IMR-90 (cell line): Measurements from ENCODE around the gene SCRN2. TPM values are rescaled to one million over a fixed set of nuclear protein-coding genes. Genes with fewer than 3 reads are reported as not detected.

Experiments
- ATAC-seq: fragments of 200-7000 bp; cut with Tn5 transposase; 2 replicates; pipeline ENCODE4 v1.9.1; 2020; ENCODE audit warnings: low read depth, mild to moderate bottlenecking, moderate library complexity
- BruUV-seq: library from RNA; stranded (reverse); fragments of 400-500 nt; replicated peaks from 2 replicates; lab custom pipeline; 2021; lab: Mats Ljungman, UMichigan
- CTCF ChIA-PET: fragments of 300-600 bp; formaldehyde crosslinking; extraction: SDS; loops from one replicate; lab custom pipeline; 2021; ENCODE audit warnings: antibody characterized with exemption; lab: Yijun Ruan, JAX
- POLR2A ChIA-PET: fragments of 300-600 bp; sonication (Branson Sonifier 250); formaldehyde crosslinking; loops from one replicate; lab custom pipeline; 2022; ENCODE audit warnings: antibody characterized with exemption; ENCODE audit not compliant: unreplicated experiment; lab: Charles Lee
- DNase-seq: peaks from one replicate; pipeline ENCODE4 v3.0.0; 2013
- H2AFZ ChIP-seq: replicated peaks from 2 replicates; pipeline ENCODE3; 2013; ENCODE audit warnings: low read length, mild to moderate bottlenecking; ENCODE audit not compliant: poor library complexity
- H2AK5ac ChIP-seq: 2 replicates; pipeline ENCODE4 v1.6.1; 2013; ENCODE audit warnings: low read depth, low read length, inconsistent platforms
- H2AK9ac ChIP-seq: replicated peaks from 2 replicates; pipeline ENCODE3; 2013; ENCODE audit warnings: mild to moderate bottlenecking, low read depth, low read length, moderate library complexity; ENCODE audit not compliant: poor library complexity
- H2BK120ac ChIP-seq: 2 replicates; pipeline ENCODE4 v1.6.1; 2013; ENCODE audit warnings: low read depth, low read length, inconsistent platforms
- H2BK15ac ChIP-seq: 3 replicates; pipeline ENCODE4 v1.6.1; 2013; ENCODE audit warnings: low read depth, low read length, inconsistent platforms
- H2BK20ac ChIP-seq: 2 replicates; pipeline ENCODE4 v1.6.1; 2013; ENCODE audit warnings: low read depth, mild to moderate bottlenecking, inconsistent platforms, low read length, moderate library complexity
- H2BK5ac ChIP-seq: 2 replicates; pipeline ENCODE4 v1.6.1; 2013; ENCODE audit warnings: mild to moderate bottlenecking, low read depth, low read length, inconsistent platforms; ENCODE audit not compliant: poor library complexity, severe bottlenecking
- H3K14ac ChIP-seq: replicated peaks from 2 replicates; pipeline ENCODE4 v1.6.1; 2013; ENCODE audit warnings: low read depth, low read length, inconsistent platforms
- H3K18ac ChIP-seq: 2 replicates; pipeline ENCODE4 v1.6.1; 2013; ENCODE audit warnings: low read depth, low read length, control low read depth
- H3K23ac ChIP-seq: 2 replicates; pipeline ENCODE4 v1.6.1; 2013; ENCODE audit warnings: low read depth, low read length, inconsistent platforms
- H3K27ac ChIP-seq: 2 replicates; pipeline ENCODE4 v1.5.1; 2013; ENCODE audit warnings: mild to moderate bottlenecking, control low read depth, low read length; ENCODE audit not compliant: insufficient read depth
- H3K27me3 ChIP-seq: 2 replicates; pipeline ENCODE4 v1.6.1; 2013; ENCODE audit warnings: low read length; ENCODE audit not compliant: control insufficient read depth, insufficient read depth
- H3K36me3 ChIP-seq: 2 replicates; pipeline ENCODE4 v1.6.1; 2013; ENCODE audit warnings: low read length, mixed read lengths; ENCODE audit not compliant: control insufficient read depth, insufficient read depth
- H3K4ac ChIP-seq: 2 replicates; pipeline ENCODE4 v1.6.1; 2013; ENCODE audit warnings: low read depth, low read length, inconsistent platforms
- H3K4me1 ChIP-seq: 2 replicates; pipeline ENCODE4 v1.6.1; 2013; ENCODE audit warnings: low read length, mixed read lengths; ENCODE audit not compliant: control insufficient read depth, insufficient read depth
- H3K4me2 ChIP-seq: 2 replicates; pipeline ENCODE4 v1.6.1; 2013; ENCODE audit warnings: low read depth, mild to moderate bottlenecking, control low read depth, low read length, moderate library complexity
- H3K4me3 ChIP-seq: 2 replicates; pipeline ENCODE4 v1.5.1; 2013; ENCODE audit warnings: low read depth, mild to moderate bottlenecking, control low read depth, low read length, moderate library complexity; ENCODE audit not compliant: insufficient read depth
- H3K56ac ChIP-seq: 2 replicates; pipeline ENCODE4 v1.6.1; 2013; ENCODE audit warnings: low read length, inconsistent platforms; ENCODE audit not compliant: insufficient read depth; ENCODE audit errors: extremely low read depth
- H3K79me1 ChIP-seq, 2 experiments: 2 replicates each; pipeline ENCODE4 v1.6.1; 2013; ENCODE audit warnings: low read length in 2 of 2, inconsistent platforms in 1 of 2, low read depth in 1 of 2
- H3K9ac ChIP-seq: 2 replicates; pipeline ENCODE4 v1.6.1; 2013; ENCODE audit warnings: low read depth, low read length, control low read depth
- H3K9me1 ChIP-seq: 2 replicates; pipeline ENCODE4 v1.6.1; 2013; ENCODE audit warnings: low read length, inconsistent platforms; ENCODE audit not compliant: insufficient read depth
- H3K9me3 ChIP-seq: 2 replicates; pipeline ENCODE4 v1.6.1; 2013; ENCODE audit warnings: low read length; ENCODE audit not compliant: control insufficient read depth, insufficient read depth
- H4K20me1 ChIP-seq: 2 replicates; pipeline ENCODE4 v1.6.1; 2013; ENCODE audit warnings: low read length, inconsistent platforms; ENCODE audit not compliant: insufficient read depth
- H4K5ac ChIP-seq: 2 replicates; pipeline ENCODE4 v1.6.1; 2013; ENCODE audit warnings: mild to moderate bottlenecking, low read depth, low read length, control low read depth
- H4K8ac ChIP-seq, 2 experiments: 2 replicates each; pipeline ENCODE4 v1.6.1; 2013; ENCODE audit warnings: low read depth in 2 of 2, low read length in 2 of 2, control low read depth in 1 of 2, inconsistent platforms in 1 of 2
- H4K91ac ChIP-seq: 2 replicates; pipeline ENCODE4 v1.6.1; 2013; ENCODE audit warnings: low read depth, low read length, inconsistent platforms; ENCODE audit not compliant: insufficient read depth
- BHLHE40 ChIP-seq: fragments of 150-350 bp; IDR thresholded peaks from 2 replicates; pipeline ENCODE4 v1.6.1; 2016; ENCODE audit warnings: mild to moderate bottlenecking, low read depth, low read length
- CEBPB ChIP-seq: IDR thresholded peaks from 2 replicates; pipeline ENCODE4 v1.6.1; 2012; ENCODE audit warnings: low read depth, low read length, improper control_type of control experiment
- CHD1 ChIP-seq: IDR thresholded peaks from 2 replicates; pipeline ENCODE4 v1.6.1; 2012; ENCODE audit warnings: low read depth, low read length, improper control_type of control experiment
- CTCF ChIP-seq: conservative IDR thresholded peaks from 2 replicates; pipeline ENCODE4 v1.5.1; 2012; ENCODE audit warnings: mild to moderate bottlenecking, low read depth, low read length, improper control_type of control experiment
- ELK1 ChIP-seq: fragments of 150-350 bp; IDR thresholded peaks from 2 replicates; pipeline ENCODE4 v1.6.1; 2016; ENCODE audit warnings: low read depth, mild to moderate bottlenecking, low read length, moderate library complexity, borderline replicate concordance
- FOS ChIP-seq: fragments of 150-350 bp; IDR thresholded peaks from 2 replicates; pipeline ENCODE4 v1.6.1; 2016; ENCODE audit warnings: low read depth, low read length
- MAFK ChIP-seq: IDR thresholded peaks from 2 replicates; pipeline ENCODE4 v1.6.1; 2012; ENCODE audit warnings: low read depth, low read length, improper control_type of control experiment
- MAZ ChIP-seq: IDR thresholded peaks from 2 replicates; pipeline ENCODE4 v1.6.1; 2012; ENCODE audit warnings: low read depth, mild to moderate bottlenecking, low read length, improper control_type of control experiment, moderate library complexity, borderline replicate concordance
- MXI1 ChIP-seq: IDR thresholded peaks from 2 replicates; pipeline ENCODE4 v1.6.1; 2012; ENCODE audit warnings: low read depth, mild to moderate bottlenecking, low read length, moderate library complexity, borderline replicate concordance
- NFE2L2 ChIP-seq: fragments of 150-350 bp; IDR thresholded peaks from 2 replicates; pipeline ENCODE4 v1.6.1; 2016; ENCODE audit warnings: low read depth, mild to moderate bottlenecking, low read length
- POLR2A ChIP-seq: IDR thresholded peaks from 2 replicates; pipeline ENCODE4 v1.6.1; 2012; ENCODE audit warnings: mild to moderate bottlenecking, low read depth, low read length
- RAD21 ChIP-seq: IDR thresholded peaks from 2 replicates; pipeline ENCODE4 v1.6.1; 2012; ENCODE audit warnings: low read length, improper control_type of control experiment
- RCOR1 ChIP-seq: IDR thresholded peaks from 2 replicates; pipeline ENCODE4 v1.6.1; 2012; ENCODE audit warnings: mild to moderate bottlenecking, low read length, improper control_type of control experiment; ENCODE audit not compliant: insufficient replicate concordance
- RFX5 ChIP-seq: IDR thresholded peaks from 2 replicates; pipeline ENCODE4 v1.8.0; 2012; ENCODE audit warnings: low read depth, mild to moderate bottlenecking, low read length, moderate library complexity
- SMC3 ChIP-seq: fragments of 150-350 bp; IDR thresholded peaks from 2 replicates; pipeline ENCODE4 v1.6.1; 2016; ENCODE audit warnings: low read depth, mild to moderate bottlenecking, antibody characterized with exemption, low read length, moderate library complexity
- WGBS, 2 experiments: methylation state at CpG; one replicate each; pipeline versions ENCODE4 v1.1.5 to v1.1.7; 2013; ENCODE audit warnings: missing lambda C conversion rate in 2 of 2; ENCODE audit not compliant: insufficient read length in 1 of 2; ENCODE audit errors: extremely low coverage in 2 of 2; 5-methylcytosine and 5-hydroxymethylcytosine counted together
- dilution Hi-C: fragments of 300-500 bp; cut with HindIII; formaldehyde crosslinking; loops from one replicate; pipeline ENCODE4 v1.14.3; 2018; ENCODE audit warnings: low sequenced_read_pairs; ENCODE audit not compliant: unreplicated experiment
- in situ Hi-C: fragments of 300-500 bp; cut with MboI; formaldehyde crosslinking; loops from 3 replicates; pipeline ENCODE4 v1.14.3; 2019; ENCODE audit warnings: low sequenced_read_pairs, inconsistent platforms, mixed read lengths
- intact Hi-C: fragments of 100-400 bp; cut with micrococcal nuclease; formaldehyde crosslinking; loops from 2 replicates; pipeline ENCODE4 v1.10.0; 2022
- polyA plus RNA-seq, 3 experiments: library from polyadenylated mRNA; depleted of rRNA; stranded (reverse); fragments of >200 nt; gene quantifications; 2 replicates each; pipeline ENCODE4 v1.2.3, GENCODE V29; 2012; ENCODE audit warnings: low replicate concordance in 1 of 3
- total RNA-seq: library from RNA; depleted of rRNA; stranded (reverse); fragments of >200 nt; gene quantifications from 2 replicates; pipeline ENCODE4 v1.2.3, GENCODE V29; 2012
- TF ChIP-seq, protein P1 (sequence below): fragments of 150-350 bp; IDR thresholded peaks from 2 replicates; pipeline ENCODE4 v1.6.1; 2017; ENCODE audit warnings: mild to moderate bottlenecking, antibody characterized with exemption, low read length, low read depth

The SCRN2 gene
- total and polyA plus RNA-seq, 2 of the 4 experiments (the other 2 are of a cell fraction): 17.2 to 31.0 TPM

GRCh38 chr17:47808830-47809480 lies 32.1 kb downstream of the SCRN2 start:
- 96% methylated on average over 7 of the region's 22 CpGs; no CpG with 5 or more reads in 1 of the 2 experiments for WGBS, 2 experiments
- H3K79me1 ChIP-seq: no peaks in the 10 kb centered on the region
- no peak overlapping the region for H4K8ac ChIP-seq
- H3K9ac ChIP-seq: no peak overlapping the region
- no peak for DNase-seq
- no peak overlapping the region for H3K4me2 ChIP-seq
- H4K5ac ChIP-seq: no peak overlapping the region
- 0 out of 2 replicates have a peak, but pooled peaks cover 2% of the 10 kb centered on the region for H3K9me1 ChIP-seq
- H3K56ac ChIP-seq: no peak overlapping the region
- H2BK120ac ChIP-seq: no peak overlapping the region
- H2AK5ac ChIP-seq: no peak overlapping the region
- H2BK15ac ChIP-seq: no peak overlapping the region
- no peak overlapping the region for H3K4ac ChIP-seq
- no peaks in the 10 kb centered on the region for H3K9me3 ChIP-seq
- peaks cover 44% of the 10 kb centered on the region for H3K36me3 ChIP-seq
- no peak overlapping the region for H2AFZ ChIP-seq
- no peak overlapping the region for H2BK20ac ChIP-seq
- no peak overlapping the region for H3K23ac ChIP-seq
- no peak overlapping the region for H3K4me3 ChIP-seq
- no peak for ATAC-seq
- no TSS peak for BruUV-seq
- intact Hi-C loops: no loop called here
- ChIA-PET CTCF (no interaction called here), POLR2A (no interaction called here)
- H3K4me1 ChIP-seq: peaks cover 3% of the 10 kb centered on the region; the same call in 1 of the 2 replicates
- no peak overlapping the region for H4K91ac ChIP-seq
- no peak overlapping the region for H3K27ac ChIP-seq
- dilution Hi-C loops: no loop called here
- H2BK5ac ChIP-seq: no peak overlapping the region
- H3K14ac ChIP-seq: no peak overlapping the region
- in situ Hi-C loops: no loop called here
- no peak overlapping the region for H3K18ac ChIP-seq
- H3K27me3 ChIP-seq: peaks cover 8% of the 10 kb centered on the region
- TF ChIP-seq MAFK: no peak
- no peak for TF ChIP-seq ELK1
- no peak for TF ChIP-seq CEBPB
- TF ChIP-seq CHD1: no peak
- TF ChIP-seq BHLHE40: no peak
- TF ChIP-seq RFX5: no peak
- TF ChIP-seq, protein P1, sequence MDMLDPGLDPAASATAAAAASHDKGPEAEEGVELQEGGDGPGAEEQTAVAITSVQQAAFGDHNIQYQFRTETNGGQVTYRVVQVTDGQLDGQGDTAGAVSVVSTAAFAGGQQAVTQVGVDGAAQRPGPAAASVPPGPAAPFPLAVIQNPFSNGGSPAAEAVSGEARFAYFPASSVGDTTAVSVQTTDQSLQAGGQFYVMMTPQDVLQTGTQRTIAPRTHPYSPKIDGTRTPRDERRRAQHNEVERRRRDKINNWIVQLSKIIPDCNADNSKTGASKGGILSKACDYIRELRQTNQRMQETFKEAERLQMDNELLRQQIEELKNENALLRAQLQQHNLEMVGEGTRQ: no peak
- no peak for TF ChIP-seq MXI1
- no peak for TF ChIP-seq FOS
- TF ChIP-seq POLR2A: no peak
- TF ChIP-seq RAD21: no peak
- no peak for TF ChIP-seq SMC3
- TF ChIP-seq NFE2L2: no peak
- TF ChIP-seq CTCF: no peak
- no peak for TF ChIP-seq MAZ
- TF ChIP-seq RCOR1: no peak
- H4K20me1 ChIP-seq: peaks cover 37% of the 10 kb centered on the region
- no peak overlapping the region for H2AK9ac ChIP-seq
